OCI-LY1 (cell line): ENCODE measurements around the gene ARMH2.
"Not testable (repeated sequence)": the region's sequence is repeated elsewhere in the genome, so short reads cannot be mapped to it uniquely, and the experiment has no call there.

ENCODE experiments used
- H2AFZ ChIP-seq: fragments of 200-600 bp; sonication (generic), shearing (Covaris generic); 2 replicates; pipeline ENCODE4 v1.6.0; 2014; ENCODE audit warnings: antibody characterized with exemption, mild to moderate bottlenecking, low read length
- H3F3A ChIP-seq: fragments of 200-600 bp; sonication (generic), shearing (Covaris generic); 2 replicates; pipeline ENCODE4 v1.6.0; 2014; ENCODE audit warnings: mild to moderate bottlenecking, antibody characterized with exemption, low read length, moderate library complexity; ENCODE audit not compliant: insufficient read depth
- H3K27ac ChIP-seq: fragments of 200-600 bp; sonication (generic); 2 replicates; pipeline ENCODE4 v1.5.1; 2014; ENCODE audit warnings: low read length, mixed run types, mild to moderate bottlenecking, low read depth; ENCODE audit not compliant: poor library complexity, severe bottlenecking
- H3K27me3 ChIP-seq: fragments of 200-600 bp; sonication (generic); 2 replicates; pipeline ENCODE4 v1.6.0; 2014; ENCODE audit warnings: antibody characterized with exemption, mild to moderate bottlenecking, low read length, moderate library complexity; ENCODE audit not compliant: insufficient read depth
- H3K36me3 ChIP-seq: fragments of 200-600 bp; sonication (generic); 2 replicates; pipeline ENCODE4 v1.6.1; 2014; ENCODE audit warnings: mild to moderate bottlenecking, antibody characterized with exemption, low read length, moderate library complexity, mixed read lengths; ENCODE audit not compliant: insufficient read depth
- H3K4me1 ChIP-seq: fragments of 200-600 bp; sonication (generic); 2 replicates; pipeline ENCODE4 v1.5.1; 2014; ENCODE audit warnings: mild to moderate bottlenecking, low read length, moderate library complexity; ENCODE audit not compliant: insufficient read depth, severe bottlenecking
- H3K4me2 ChIP-seq: fragments of 200-600 bp; sonication (generic), shearing (Covaris generic); 2 replicates; pipeline ENCODE4 v1.6.1; 2014; ENCODE audit warnings: low read length
- H3K4me3 ChIP-seq: fragments of 200-600 bp; sonication (generic); 2 replicates; pipeline ENCODE4 v1.5.1; 2014; ENCODE audit warnings: low read length, low read depth, mild to moderate bottlenecking, mixed read lengths; ENCODE audit not compliant: poor library complexity, severe bottlenecking
- H3K79me2 ChIP-seq: fragments of 200-600 bp; shearing (Covaris generic); 2 replicates; pipeline ENCODE4 v1.6.1; 2016; ENCODE audit warnings: mixed run types, low read length, mixed read lengths; ENCODE audit not compliant: insufficient read depth
- H3K9ac ChIP-seq: fragments of 200-600 bp; sonication (generic), shearing (Covaris generic); 2 replicates; pipeline ENCODE4 v1.6.1; 2014; ENCODE audit warnings: mild to moderate bottlenecking, low read length, mixed read lengths
- H3K9me2 ChIP-seq: fragments of 200-600 bp; sonication (generic), shearing (Covaris generic); 2 replicates; pipeline ENCODE4 v1.6.1; 2014; ENCODE audit warnings: low read depth, mild to moderate bottlenecking, low read length, mixed read lengths
- H3K9me3 ChIP-seq: fragments of 200-600 bp; shearing (Covaris generic); 2 replicates; pipeline ENCODE4 v1.6.1; 2014; ENCODE audit warnings: low read length, mixed read lengths
- H4K20me1 ChIP-seq: fragments of 200-600 bp; sonication (generic), shearing (Covaris generic); 2 replicates; pipeline ENCODE4 v1.6.0; 2016; ENCODE audit warnings: mild to moderate bottlenecking, low read length; ENCODE audit not compliant: insufficient read depth
- CTCF ChIP-seq: fragments of 200-600 bp; sonication (generic), shearing (Covaris generic); IDR thresholded peaks from 2 replicates; pipeline ENCODE4 v1.5.1; 2017; ENCODE audit warnings: mild to moderate bottlenecking, antibody characterized with exemption, low read length, moderate library complexity, mixed read lengths
- EZH2 ChIP-seq: fragments of 200-600 bp; sonication (generic), shearing (Covaris generic); IDR thresholded peaks from 2 replicates; pipeline ENCODE4 v1.8.0; 2017; ENCODE audit warnings: borderline replicate concordance, mixed run types, mild to moderate bottlenecking, antibody characterized with exemption, low read length, moderate library complexity, mixed read lengths

The ARMH2 gene

DNA sequence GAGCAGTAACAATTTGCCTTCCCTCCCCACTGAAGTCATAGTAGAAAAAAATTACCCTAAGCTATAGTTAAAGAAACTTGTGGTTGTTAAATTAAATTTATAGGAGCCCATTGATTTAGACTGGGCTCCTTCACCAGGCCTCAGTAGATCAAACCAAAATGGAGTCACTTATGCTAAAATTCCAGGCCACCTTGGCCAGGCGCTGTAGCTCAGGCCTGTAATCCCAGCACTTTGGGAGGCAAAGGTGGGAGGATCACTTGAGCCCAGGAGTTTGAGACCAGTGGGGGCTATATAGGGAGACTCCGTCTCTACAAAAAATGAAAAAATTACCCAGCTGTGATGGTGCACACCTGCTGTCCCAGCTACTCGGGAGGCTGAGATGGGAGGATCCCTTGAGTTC lies 39.0 kb downstream of the ARMH2 start:
- Histone ChIP-seq H3K4me3 (no peak overlapping the region), H3K27me3 (no peaks in the 10 kb centered on the region), H4K20me1 (no peaks in the 10 kb centered on the region), H3K9me3 (0 out of 2 replicates have a peak, but pooled peaks cover 1% of the 10 kb centered on the region), H2AFZ (no peak overlapping the region), H3F3A (no peaks in the 10 kb centered on the region), H3K36me3 (no peaks in the 10 kb centered on the region), H3K4me2 (no peak overlapping the region), H3K9me2 (no peaks in the 10 kb centered on the region), H3K27ac (no peak overlapping the region), H3K4me1 (peaks cover 9% of the 10 kb centered on the region), H3K79me2 (no peaks in the 10 kb centered on the region), H3K9ac (no peak overlapping the region)
- TF ChIP-seq EZH2 (no peak), CTCF (no peak)

- H3K9ac ChIP-seq = no peak overlapping the region
- H3K4me3 ChIP-seq = no peak overlapping the region
- H3K9me2 ChIP-seq = no peaks in the 10 kb centered on the region
- H3F3A ChIP-seq = no peaks in the 10 kb centered on the region
- no peaks in the 10 kb centered on the region for H4K20me1 ChIP-seq
- no peaks in the 10 kb centered on the region for H3K36me3 ChIP-seq
- no peak overlapping the region for H3K4me2 ChIP-seq
- H3K4me1 ChIP-seq = peaks cover 9% of the 10 kb centered on the region
- TF ChIP-seq EZH2 = no peak
- no peak for TF ChIP-seq CTCF
- H3K79me2 ChIP-seq = no peaks in the 10 kb centered on the region
- peak overlapping the region; percentile 86; the same call in 1 of the 2 replicates for H2AFZ ChIP-seq
- no peak overlapping the region for H3K27ac ChIP-seq
- H3K9me3 ChIP-seq = peaks cover 14% of the 10 kb centered on the region; the same call in 1 of the 2 replicates
- H3K27me3 ChIP-seq = no peaks in the 10 kb centered on the region; the same call in 1 of the 2 replicates
These were observed 41.1 kb downstream of the ARMH2 start for GRCh38 chr6:24757611-24758010.

GRCh38 chr6:24755279-24755678 lies 43.4 kb downstream of the ARMH2 start:
- peaks cover 3% of the 10 kb centered on the region; the same call in 1 of the 2 replicates for H3K36me3 ChIP-seq
- no peaks in the 10 kb centered on the region for H3K4me1 ChIP-seq
- no peaks in the 10 kb centered on the region; the same call in 1 of the 2 replicates for H3K27me3 ChIP-seq
- peaks cover 27% of the 10 kb centered on the region for H3K9me3 ChIP-seq
- H3K79me2 ChIP-seq = no peaks in the 10 kb centered on the region
- H3F3A ChIP-seq = no peaks in the 10 kb centered on the region
- H4K20me1 ChIP-seq = no peaks in the 10 kb centered on the region
- H2AFZ ChIP-seq = no peak overlapping the region
- no peak overlapping the region for H3K9ac ChIP-seq
- no peak for TF ChIP-seq EZH2
- no peak for TF ChIP-seq CTCF
- H3K9me2 ChIP-seq = no peaks in the 10 kb centered on the region
- H3K4me2 ChIP-seq = no peak overlapping the region
- H3K27ac ChIP-seq = no peak overlapping the region
- no peak overlapping the region for H3K4me3 ChIP-seq

GRCh38 chr6:24754378-24754777 lies 44.3 kb downstream of the ARMH2 start:
- H4K20me1 ChIP-seq, H3K9me2 ChIP-seq: not testable (repeated sequence)

More at GRCh38 chr6:24754378-24754777, 44.3 kb downstream of the ARMH2 start:
- H3K9ac ChIP-seq, H3K4me3 ChIP-seq, H3F3A ChIP-seq, H3K36me3 ChIP-seq, H3K79me2 ChIP-seq, H3K27me3 ChIP-seq, H3K27ac ChIP-seq, H2AFZ ChIP-seq, H3K4me2 ChIP-seq, H3K4me1 ChIP-seq: not testable (repeated sequence)
- peaks cover 28% of the 10 kb centered on the region for H3K9me3 ChIP-seq
